ENCODE measurements around the gene GMPR.
"Not testable (repeated sequence)": the region's sequence is repeated elsewhere in the genome, so short reads cannot be mapped to it uniquely, and the experiment has no call there.

GRCh38 chr6:16260602-16261001, 22.2 kb downstream of the GMPR start:
- not testable (repeated sequence) for TF ChIP-seq CTCF, POLR2A (IDR thresholded peaks at IDR 0.05)

Data from Peyer's patch (tissue), 4 donors.